Measurements from ENCODE around the gene KLHL29. TPM values are rescaled to one million over a fixed set of nuclear protein-coding genes. Genes with fewer than 3 reads are reported as not detected.
A peak's percentile ranks its signal among the peaks of the same experiment; 100 is the strongest.

The KLHL29 gene
- total and polyA plus RNA-seq, 10 donors = 1.5 to 30.5 (median 9.4) TPM

DNA sequence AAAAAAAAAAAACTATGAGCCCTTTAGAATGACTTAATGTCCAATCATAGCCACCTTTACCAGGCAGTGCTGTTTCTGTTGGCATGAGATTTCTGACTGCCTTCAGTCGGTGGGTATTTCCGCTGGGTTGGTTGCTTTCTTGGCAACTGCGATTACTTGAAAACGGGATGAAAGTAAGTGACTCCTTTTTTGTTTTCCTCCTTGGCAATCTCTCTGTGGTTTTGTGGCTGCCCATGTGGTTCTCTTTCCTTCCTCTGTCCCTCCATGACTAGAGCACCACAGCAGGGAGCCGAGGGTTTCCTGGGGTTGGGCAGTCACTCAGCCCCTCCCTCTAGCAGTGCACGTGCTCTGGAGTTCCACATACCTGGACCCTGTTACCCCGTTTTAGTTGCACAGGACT is 112.1 kb downstream of the KLHL29 start:
- intact Hi-C loops (cut with DNase I; ENCODE audit: low total_unique reads) = no loop called here
- Histone ChIP-seq H3K4me1 (peaks cover 0 to 28% (median 9%) of the 10 kb centered on the region in 6 donors), H3K27me3 (replicated peaks in 1 of 7) (peaks cover 0 to 27% (median 0%) of the 10 kb centered on the region in 7 donors), H3K36me3 (no peaks in the 10 kb centered on the region), H3K27ac (no peak overlapping the region), H3K4me3 (no peak overlapping the region), H3K9me3 (no peaks in the 10 kb centered on the region)
- TF ChIP-seq, protein P1, sequence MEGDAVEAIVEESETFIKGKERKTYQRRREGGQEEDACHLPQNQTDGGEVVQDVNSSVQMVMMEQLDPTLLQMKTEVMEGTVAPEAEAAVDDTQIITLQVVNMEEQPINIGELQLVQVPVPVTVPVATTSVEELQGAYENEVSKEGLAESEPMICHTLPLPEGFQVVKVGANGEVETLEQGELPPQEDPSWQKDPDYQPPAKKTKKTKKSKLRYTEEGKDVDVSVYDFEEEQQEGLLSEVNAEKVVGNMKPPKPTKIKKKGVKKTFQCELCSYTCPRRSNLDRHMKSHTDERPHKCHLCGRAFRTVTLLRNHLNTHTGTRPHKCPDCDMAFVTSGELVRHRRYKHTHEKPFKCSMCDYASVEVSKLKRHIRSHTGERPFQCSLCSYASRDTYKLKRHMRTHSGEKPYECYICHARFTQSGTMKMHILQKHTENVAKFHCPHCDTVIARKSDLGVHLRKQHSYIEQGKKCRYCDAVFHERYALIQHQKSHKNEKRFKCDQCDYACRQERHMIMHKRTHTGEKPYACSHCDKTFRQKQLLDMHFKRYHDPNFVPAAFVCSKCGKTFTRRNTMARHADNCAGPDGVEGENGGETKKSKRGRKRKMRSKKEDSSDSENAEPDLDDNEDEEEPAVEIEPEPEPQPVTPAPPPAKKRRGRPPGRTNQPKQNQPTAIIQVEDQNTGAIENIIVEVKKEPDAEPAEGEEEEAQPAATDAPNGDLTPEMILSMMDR (IDR thresholded peaks at IDR 0.05 in 8 of 11, conservative IDR thresholded peaks at IDR 0.05 in 3 of 11) = no peak
- TF ChIP-seq POLR2A (IDR thresholded peaks at IDR 0.05) (no peak), POLR2AphosphoS5 (IDR thresholded peaks at IDR 0.05) (no peak)
- DNase-seq = peak; percentile 36
- WGBS, 5 donors = 14 to 26% (median 21%) methylated on average over 7 of the region's 7 CpGs

DNA sequence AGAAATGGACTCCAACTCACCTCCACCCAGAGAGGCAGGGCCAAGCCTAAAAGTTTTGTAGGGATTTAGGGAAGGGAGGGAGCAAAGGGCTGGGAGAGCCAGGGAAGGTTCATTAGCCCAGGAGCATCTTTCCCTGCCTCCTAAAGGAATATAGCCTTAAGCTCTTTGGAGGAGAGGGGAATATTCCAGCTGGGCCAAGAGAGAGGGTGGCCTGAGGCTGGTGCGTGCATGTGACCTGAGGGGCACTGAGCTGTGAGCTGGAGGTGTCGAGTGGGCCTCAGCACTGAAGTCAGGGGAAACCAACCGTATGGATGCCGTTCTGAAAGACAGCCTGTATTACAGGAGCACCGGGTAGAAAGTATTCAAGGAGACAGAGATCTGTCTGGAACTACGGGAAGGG is 112.6 kb downstream of the KLHL29 start:
- TF ChIP-seq POLR2AphosphoS5 (IDR thresholded peaks at IDR 0.05) = no peak
- Histone ChIP-seq H3K27ac (no peak overlapping the region), H3K27me3 (replicated peaks in 1 of 7) (peaks cover 0 to 27% (median 0%) of the 10 kb centered on the region in 7 donors), H3K9me3 (no peaks in the 10 kb centered on the region), H3K36me3 (no peaks in the 10 kb centered on the region), H3K4me1 (peaks cover 0 to 28% (median 9%) of the 10 kb centered on the region in 6 donors), H3K4me3 (no peak overlapping the region)
- WGBS, 5 donors = 49 to 79% (median 68%) methylated on average over 6 of the region's 6 CpGs
- intact Hi-C loops (cut with DNase I; ENCODE audit: low total_unique reads) = no loop called here
- DNase-seq = no peak

DNA sequence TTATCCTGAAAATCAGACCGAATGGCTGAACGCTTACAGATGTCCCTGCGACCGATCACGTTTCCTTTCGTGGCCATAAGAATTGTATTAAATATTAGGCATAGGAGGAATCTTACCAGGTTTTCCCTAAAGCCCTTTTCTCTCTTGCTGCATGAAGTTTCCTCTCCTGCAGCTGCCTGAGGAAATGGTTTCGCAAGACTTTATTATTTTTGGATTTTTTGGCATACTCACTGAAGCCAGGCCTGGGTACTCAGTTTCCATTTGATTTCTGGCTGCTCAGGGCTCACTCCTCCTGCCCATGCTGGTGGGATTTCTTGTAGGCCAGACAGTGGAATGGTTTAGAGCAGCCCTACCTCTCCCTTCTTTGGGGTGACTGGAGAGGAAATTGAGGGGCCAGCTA is 114.0 kb downstream of the KLHL29 start:
- Histone ChIP-seq H3K36me3 (no peaks in the 10 kb centered on the region), H3K4me3 (no peak overlapping the region), H3K4me1 (peaks cover 0 to 28% (median 11%) of the 10 kb centered on the region in 6 donors), H3K27ac (no peak overlapping the region), H3K27me3 (replicated peaks in 1 of 7) (peaks cover 0 to 27% (median 0%) of the 10 kb centered on the region in 7 donors), H3K9me3 (no peaks in the 10 kb centered on the region)
- no peak for DNase-seq
- TF ChIP-seq POLR2A (IDR thresholded peaks at IDR 0.05) = no peak
- TF ChIP-seq POLR2AphosphoS5 (IDR thresholded peaks at IDR 0.05) = no peak
- TF ChIP-seq, protein P1 (IDR thresholded peaks at IDR 0.05 in 8 of 11, conservative IDR thresholded peaks at IDR 0.05 in 3 of 11) = no peak
- WGBS, 5 donors = 69 to 92% (median 81%) methylated on average over 7 of the region's 7 CpGs
- intact Hi-C loops (cut with DNase I; ENCODE audit: low total_unique reads) = no loop called here

DNA sequence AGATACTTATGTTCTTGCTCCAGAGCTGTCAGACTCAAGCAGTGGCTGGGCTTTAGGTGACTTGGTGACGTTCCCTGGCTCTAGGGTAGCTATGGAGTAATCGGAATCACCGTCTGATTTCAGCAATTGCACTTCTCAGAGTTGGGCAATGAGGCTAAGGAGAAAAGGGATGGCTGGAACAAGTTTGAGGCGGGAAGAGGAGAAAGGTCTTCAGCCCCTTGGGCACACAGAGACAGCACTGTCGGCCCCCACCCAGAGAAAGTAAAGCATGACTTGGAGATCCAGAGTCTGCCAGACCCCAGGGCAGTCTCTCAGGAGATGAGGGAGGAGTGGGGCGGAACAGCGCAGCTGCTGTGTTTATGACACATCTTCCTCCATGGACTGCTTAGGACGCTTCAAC is 114.5 kb downstream of the KLHL29 start:
- Histone ChIP-seq H3K4me3 (no peak overlapping the region), H3K27me3 (replicated peaks in 1 of 7) (peaks cover 0 to 27% (median 0%) of the 10 kb centered on the region in 7 donors), H3K36me3 (no peaks in the 10 kb centered on the region), H3K27ac (no peak overlapping the region), H3K4me1 (peaks cover 0 to 28% (median 12%) of the 10 kb centered on the region in 6 donors), H3K9me3 (no peaks in the 10 kb centered on the region)
- no peak for DNase-seq
- intact Hi-C loops (cut with DNase I; ENCODE audit: low total_unique reads) = no loop called here
- 82 to 94% (median 86%) methylated on average over 8 of the region's 8 CpGs for WGBS, 5 donors
- TF ChIP-seq POLR2AphosphoS5 (IDR thresholded peaks at IDR 0.05) = no peak
- no peak for TF ChIP-seq POLR2A (IDR thresholded peaks at IDR 0.05)

DNA sequence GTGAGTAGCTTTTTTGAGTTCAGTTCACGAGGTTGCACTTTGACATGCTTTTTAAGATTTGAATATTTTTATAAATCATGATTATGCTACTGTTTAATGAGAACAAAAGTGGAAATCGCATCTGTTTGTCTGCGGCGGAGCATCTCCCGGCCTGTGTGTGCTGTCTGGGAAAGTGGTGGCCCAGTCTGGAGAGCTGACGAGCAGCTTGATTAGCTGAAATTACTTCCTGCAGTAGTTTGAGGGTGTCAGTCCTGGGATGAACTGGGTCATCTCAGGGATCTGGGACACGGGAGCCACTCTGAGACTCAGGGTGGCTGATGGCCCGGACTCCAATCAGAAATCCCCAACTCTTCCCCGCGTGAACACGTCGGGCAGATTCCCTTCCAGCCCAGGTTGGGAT is 115.9 kb downstream of the KLHL29 start:
- Histone ChIP-seq H3K4me3 (no peak overlapping the region), H3K36me3 (no peaks in the 10 kb centered on the region), H3K4me1 (peaks cover 0 to 29% (median 15%) of the 10 kb centered on the region in 6 donors), H3K9me3 (no peaks in the 10 kb centered on the region), H3K27me3 (replicated peaks in 1 of 7) (peaks cover 0 to 22% (median 0%) of the 10 kb centered on the region in 7 donors), H3K27ac (no peak overlapping the region)
- no peak for DNase-seq
- TF ChIP-seq, protein P1 (IDR thresholded peaks at IDR 0.05 in 8 of 11, conservative IDR thresholded peaks at IDR 0.05 in 3 of 11) = no peak
- no peak for TF ChIP-seq POLR2AphosphoS5 (IDR thresholded peaks at IDR 0.05)
- TF ChIP-seq POLR2A (IDR thresholded peaks at IDR 0.05) = no peak
- 72 to 89% (median 83%) methylated on average over 12 of the region's 12 CpGs for WGBS, 5 donors
- intact Hi-C loops (cut with DNase I; ENCODE audit: low total_unique reads) = no loop called here
